Neutrophil (primary cell): Measurements from ENCODE around the gene OBSL1.

ENCODE experiments used
- H3K27ac ChIP-seq: fragments of 200-600 bp; sonication (generic); 2 replicates; pipeline ENCODE4 v1.5.1; 2016; ENCODE audit warnings: mild to moderate bottlenecking, moderate library complexity
- H3K27me3 ChIP-seq: fragments of 200-600 bp; sonication (generic); 2 replicates; pipeline ENCODE4 v1.6.0; 2016; ENCODE audit warnings: mild to moderate bottlenecking
- H3K36me3 ChIP-seq: fragments of 200-600 bp; sonication (generic); 2 replicates; pipeline ENCODE4 v1.5.1; 2017
- H3K4me1 ChIP-seq, 2 experiments: fragments of 200-600 bp in 1 of 2; sonication (generic) in 1 of 2; 1 replicate in 1 of 2; 2 replicates in 1 of 2; pipeline versions ENCODE4 v1.5.1 to v1.6.1; 2013 to 2016; ENCODE audit warnings: low read depth in 1 of 2, low read length in 1 of 2, mild to moderate bottlenecking in 1 of 2, moderate library complexity in 1 of 2; ENCODE audit not compliant: control insufficient read depth in 1 of 2, insufficient read depth in 1 of 2
- H3K4me3 ChIP-seq, 2 experiments: fragments of 200-600 bp in 1 of 2; sonication (generic) in 1 of 2; 1 replicate in 1 of 2; 2 replicates in 1 of 2; pipeline ENCODE4 v1.5.1; 2013 to 2016; ENCODE audit warnings: low read depth in 1 of 2, low read length in 1 of 2, mild to moderate bottlenecking in 1 of 2, moderate library complexity in 1 of 2
- H3K9me3 ChIP-seq: fragments of 200-600 bp; sonication (generic); 2 replicates; pipeline ENCODE4 v1.5.1; 2016
- CTCF ChIP-seq: fragments of 200-600 bp; sonication (generic); IDR thresholded peaks from 2 replicates; pipeline ENCODE4 v1.5.1; 2016; ENCODE audit warnings: antibody characterized with exemption

The OBSL1 gene

GRCh38 chr2:219536425-219536824 lies 34.9 kb downstream of the OBSL1 start:
- H3K4me3 ChIP-seq, result no peak overlapping the region
- peaks cover 68% of the 10 kb centered on the region for H3K27me3 ChIP-seq
- H3K27ac ChIP-seq, result no peak overlapping the region
- H3K4me1 ChIP-seq, result peaks cover 0 to 2% of the 10 kb centered on the region in 2 experiments
- H3K9me3 ChIP-seq, result no peaks in the 10 kb centered on the region
- TF ChIP-seq CTCF, result no peak
- H3K36me3 ChIP-seq, result no peaks in the 10 kb centered on the region

- no peak overlapping the region for H3K27ac ChIP-seq
- H3K9me3 ChIP-seq, result no peaks in the 10 kb centered on the region
- peaks cover 75% of the 10 kb centered on the region for H3K27me3 ChIP-seq
- no peaks in the 10 kb centered on the region for H3K36me3 ChIP-seq
- no peak overlapping the region for H3K4me3 ChIP-seq
- no peaks in the 10 kb centered on the region for H3K4me1 ChIP-seq
- no peak for TF ChIP-seq CTCF
Observed at GRCh38 chr2:219533930-219534661, 37.2 kb downstream of the OBSL1 start.

- no peak for TF ChIP-seq CTCF
- H3K27me3 ChIP-seq, result peaks cover 85% of the 10 kb centered on the region
Observed at GRCh38 chr2:219532378-219532649, 39.0 kb downstream of the OBSL1 start.

GRCh38 chr2:219531639-219532377 lies 39.5 kb downstream of the OBSL1 start:
- no peak for TF ChIP-seq CTCF
- Histone ChIP-seq H3K27me3 (peaks cover 85% of the 10 kb centered on the region), H3K36me3 (no peaks in the 10 kb centered on the region)

More at GRCh38 chr2:219532378-219532649, 39.0 kb downstream of the OBSL1 start:
- H3K36me3 ChIP-seq, result no peaks in the 10 kb centered on the region
- H3K9me3 ChIP-seq, result no peaks in the 10 kb centered on the region
- H3K4me1 ChIP-seq, result no peaks in the 10 kb centered on the region
- no peak overlapping the region for H3K27ac ChIP-seq
- no peak overlapping the region for H3K4me3 ChIP-seq

GRCh38 chr2:219530048-219530963 lies 41.0 kb downstream of the OBSL1 start:
- Histone ChIP-seq H3K27me3 (peaks cover 89% of the 10 kb centered on the region), H3K4me3 (no peak overlapping the region), H3K9me3 (no peaks in the 10 kb centered on the region), H3K4me1 (no peaks in the 10 kb centered on the region), H3K36me3 (no peaks in the 10 kb centered on the region), H3K27ac (no peak overlapping the region)
- peak; percentile 80 for TF ChIP-seq CTCF

More at GRCh38 chr2:219531639-219532377, 39.5 kb downstream of the OBSL1 start:
- Histone ChIP-seq H3K4me3 (no peak overlapping the region), H3K27ac (no peak overlapping the region), H3K4me1 (no peaks in the 10 kb centered on the region), H3K9me3 (no peaks in the 10 kb centered on the region)
